GM12878 (cell line): ENCODE data around the gene CA10. TPM values are rescaled to one million over a fixed set of nuclear protein-coding genes. Genes with fewer than 3 reads are reported as not detected.

Source experiments
- ATAC-seq: fragments of 200-7000 bp; cut with Tn5 transposase; 3 replicates; pipeline ENCODE4 v1.9.1; 2020; ENCODE audit warnings: mild to moderate bottlenecking, moderate library complexity
- BruUV-seq: library from RNA; stranded (reverse); fragments of 400-500 nt; replicated peaks from 2 replicates; lab custom pipeline; 2021; lab: Mats Ljungman, UMichigan
- CTCF ChIA-PET: fragments of 300-600 bp; sonication (Branson Sonifier 250); formaldehyde crosslinking; extraction: SDS; loops from one replicate; lab custom pipeline; 2021; ENCODE audit warnings: inconsistent platforms; lab: Yijun Ruan, JAX
- POLR2A ChIA-PET: fragments of 350-600 bp; formaldehyde crosslinking; extraction: SDS; loops from one replicate; lab custom pipeline; 2021; ENCODE audit warnings: inconsistent platforms; lab: Charles Lee
- RAD21 ChIA-PET: fragments of 300-600 bp; sonication (Branson Sonifier 250); formaldehyde crosslinking; loops from one replicate; lab custom pipeline; 2023; ENCODE audit warnings: antibody characterized with exemption; ENCODE audit not compliant: unreplicated experiment; lab: Charles Lee
- SMC1A ChIA-PET: fragments of 300-600 bp; sonication (Branson Sonifier 250); formaldehyde crosslinking; loops from one replicate; lab custom pipeline; 2023; ENCODE audit not compliant: unreplicated experiment, uncharacterized antibody; lab: Charles Lee
- DNase-seq: peaks from one replicate; pipeline ENCODE4 v3.0.0-alpha.2; 2011; ENCODE audit warnings: low read depth, low spot score
- FAIRE-seq: peaks from 3 replicates; lab custom pipeline; 2011; peaks lifted over from hg19 to GRCh38; lab: Jason Lieb, UNC
- H2AFZ ChIP-seq: 2 replicates; pipeline ENCODE4 v1.6.0; 2011; ENCODE audit warnings: low read depth, low read length, control low read depth; ENCODE audit not compliant: control insufficient read depth
- H3K27ac ChIP-seq: 2 replicates; pipeline ENCODE4 v1.5.1; 2011; ENCODE audit warnings: control low read depth; ENCODE audit not compliant: control insufficient read depth, insufficient read depth
- H3K27me3 ChIP-seq, 2 experiments: replicated peaks in 1 of 2; 2 replicates each; pipeline versions ENCODE4 v1.6.0 to v1.6.1; 2011; ENCODE audit warnings: low read length in 1 of 2; ENCODE audit not compliant: control insufficient read depth in 2 of 2, insufficient read depth in 2 of 2
- H3K36me3 ChIP-seq, 2 experiments: 2 replicates each; pipeline ENCODE4 v1.5.1; 2011; ENCODE audit warnings: low read length in 1 of 2; ENCODE audit not compliant: control insufficient read depth in 2 of 2, insufficient read depth in 2 of 2
- H3K4me1 ChIP-seq: 2 replicates; pipeline ENCODE4 v1.6.1; 2011; ENCODE audit warnings: mild to moderate bottlenecking, low read length, moderate library complexity, mixed read lengths; ENCODE audit not compliant: control insufficient read depth, insufficient read depth
- H3K4me2 ChIP-seq: 2 replicates; pipeline ENCODE4 v1.6.0; 2011; ENCODE audit warnings: control low read depth; ENCODE audit not compliant: control insufficient read depth, insufficient read depth
- H3K4me3 ChIP-seq: fragments of 200-600 bp; sonication (generic); 2 replicates; pipeline ENCODE4 v1.5.1; 2016
- H3K79me2 ChIP-seq: 2 replicates; pipeline ENCODE4 v1.6.0; 2011; ENCODE audit warnings: low read length; ENCODE audit not compliant: control insufficient read depth, insufficient read depth
- H3K9ac ChIP-seq: 2 replicates; pipeline ENCODE4 v1.8.0; 2011; ENCODE audit warnings: low read length, control low read depth, mixed read lengths; ENCODE audit not compliant: control insufficient read depth, insufficient read depth
- H3K9me3 ChIP-seq: replicated peaks from 3 replicates; pipeline ENCODE4 v1.5.1; 2011; ENCODE audit warnings: mild to moderate bottlenecking, low read length; ENCODE audit not compliant: control insufficient read depth, insufficient read depth
- H4K20me1 ChIP-seq: 2 replicates; pipeline ENCODE4 v1.6.0; 2011; ENCODE audit not compliant: control insufficient read depth, insufficient read depth
- JUND ChIP-seq: IDR thresholded peaks from 2 replicates; pipeline ENCODE4 v1.6.1; 2012; ENCODE audit warnings: low read depth, mild to moderate bottlenecking, low read length, improper control_type of control experiment, moderate library complexity
- MTA3 ChIP-seq: IDR thresholded peaks from 2 replicates; pipeline ENCODE4 v1.6.1; 2012; ENCODE audit warnings: low read length, inconsistent platforms, borderline replicate concordance
- STAT1 ChIP-seq: fragments of 450-650 bp; conservative IDR thresholded peaks from 2 replicates; pipeline ENCODE4 v1.6.1; 2014; ENCODE audit warnings: antibody characterized with exemption, mild to moderate bottlenecking
- TBL1XR1 ChIP-seq: IDR thresholded peaks from 2 replicates; pipeline ENCODE4 v1.6.1; 2012; ENCODE audit warnings: low read depth, low read length, improper control_type of control experiment
- WGBS: methylation state at CpG from one replicate; pipeline ENCODE4 v1.1.6; 2016; ENCODE audit warnings: low lambda C conversion rate; ENCODE audit not compliant: insufficient replicate concordance, insufficient coverage; ENCODE audit errors: missing lambda C conversion rate; 5-methylcytosine and 5-hydroxymethylcytosine counted together
- in situ Hi-C: fragments of 300-500 bp; cut with MboI; formaldehyde crosslinking; loops from 9 replicates; pipeline ENCODE4 v1.14.3; 2018; ENCODE audit warnings: mixed read lengths
- intact Hi-C: fragments of 100-400 bp; cut with micrococcal nuclease; formaldehyde crosslinking; loops from one replicate; pipeline ENCODE4 v1.14.2; 2022; ENCODE audit not compliant: unreplicated experiment
- polyA plus RNA-seq, 11 experiments: library from polyadenylated mRNA; depleted of rRNA in 4 of 11; unstranded in 6 of 11; stranded (reverse) in 5 of 11; fragments of >200 nt; fragmentation: Nextera tagmentation in 4 of 11; fragmentation: Illumina TruSeq in 1 of 11; extraction: Ambion mirVana in 4 of 11; extraction: Trizol in 1 of 11; gene quantifications; 1 replicate in 1 of 11; 2 replicates in 10 of 11; pipeline versions ENCODE4 v1.2.1 to v1.2.3, GENCODE V29; 2011 to 2016; ENCODE audit warnings: inconsistent platforms in 2 of 11, missing spikeins in 2 of 11, low read depth in 1 of 11
- total RNA-seq, 4 experiments: library from RNA; depleted of rRNA in 3 of 4; stranded (reverse); fragments of >200 nt in 3 of 4; fragmentation: Illumina TruSeq in 1 of 4; extraction: Trizol in 1 of 4; gene quantifications; 2 replicates each; pipeline versions ENCODE4 v1.2.1 to v1.2.3, GENCODE V29; 2013 to 2021
- TF ChIP-seq, protein P1 (sequence below): fragments of 450-650 bp; IDR thresholded peaks from 2 replicates; pipeline ENCODE4 v1.6.1; 2018; ENCODE audit warnings: mild to moderate bottlenecking, low read depth, moderate library complexity; ENCODE audit not compliant: partially characterized antibody
- TF ChIP-seq, protein P2 (sequence below): fragments of 450-650 bp; IDR thresholded peaks from 2 replicates; pipeline ENCODE4 v1.6.1; 2016; ENCODE audit warnings: mild to moderate bottlenecking

Gene CA10
- total and polyA plus RNA-seq, 10 of the 15 experiments (the other 5 are each of a cell fraction or from before 2014, with no cell fraction given), result not detected

DNA sequence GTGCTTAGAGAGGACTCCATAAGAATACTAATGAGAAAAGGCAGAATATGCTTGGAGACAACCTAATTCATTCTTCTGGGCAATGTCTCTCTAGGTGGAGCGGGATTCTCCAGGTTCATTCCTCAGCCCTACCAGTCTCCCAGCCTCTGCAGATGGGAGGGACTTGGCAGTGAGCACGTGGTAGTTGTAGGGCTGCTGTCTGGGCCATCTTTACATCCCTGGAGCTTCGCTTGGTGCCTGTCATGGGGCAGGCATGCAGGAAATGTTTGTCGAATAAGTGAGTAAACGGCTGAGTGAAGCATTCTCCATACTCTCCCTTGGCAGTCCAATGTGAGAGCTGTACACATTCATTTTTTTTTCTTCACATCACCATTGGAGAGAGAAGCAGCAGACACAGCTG, 510.7 kb downstream of the CA10 start:
- RAD21 ChIA-PET, result no interaction called here
- Histone ChIP-seq H3K4me3 (no peak overlapping the region), H3K4me2 (no peak overlapping the region)
- FAIRE-seq, result no peak
- TF ChIP-seq TBL1XR1 (no peak), MTA3 (no peak), STAT1 (no peak), JUND (no peak)
- TF ChIP-seq, protein P1, sequence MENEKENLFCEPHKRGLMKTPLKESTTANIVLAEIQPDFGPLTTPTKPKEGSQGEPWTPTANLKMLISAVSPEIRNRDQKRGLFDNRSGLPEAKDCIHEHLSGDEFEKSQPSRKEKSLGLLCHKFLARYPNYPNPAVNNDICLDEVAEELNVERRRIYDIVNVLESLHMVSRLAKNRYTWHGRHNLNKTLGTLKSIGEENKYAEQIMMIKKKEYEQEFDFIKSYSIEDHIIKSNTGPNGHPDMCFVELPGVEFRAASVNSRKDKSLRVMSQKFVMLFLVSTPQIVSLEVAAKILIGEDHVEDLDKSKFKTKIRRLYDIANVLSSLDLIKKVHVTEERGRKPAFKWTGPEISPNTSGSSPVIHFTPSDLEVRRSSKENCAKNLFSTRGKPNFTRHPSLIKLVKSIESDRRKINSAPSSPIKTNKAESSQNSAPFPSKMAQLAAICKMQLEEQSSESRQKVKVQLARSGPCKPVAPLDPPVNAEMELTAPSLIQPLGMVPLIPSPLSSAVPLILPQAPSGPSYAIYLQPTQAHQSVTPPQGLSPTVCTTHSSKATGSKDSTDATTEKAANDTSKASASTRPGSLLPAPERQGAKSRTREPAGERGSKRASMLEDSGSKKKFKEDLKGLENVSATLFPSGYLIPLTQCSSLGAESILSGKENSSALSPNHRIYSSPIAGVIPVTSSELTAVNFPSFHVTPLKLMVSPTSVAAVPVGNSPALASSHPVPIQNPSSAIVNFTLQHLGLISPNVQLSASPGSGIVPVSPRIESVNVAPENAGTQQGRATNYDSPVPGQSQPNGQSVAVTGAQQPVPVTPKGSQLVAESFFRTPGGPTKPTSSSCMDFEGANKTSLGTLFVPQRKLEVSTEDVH, result no peak
- TF ChIP-seq, protein P2, sequence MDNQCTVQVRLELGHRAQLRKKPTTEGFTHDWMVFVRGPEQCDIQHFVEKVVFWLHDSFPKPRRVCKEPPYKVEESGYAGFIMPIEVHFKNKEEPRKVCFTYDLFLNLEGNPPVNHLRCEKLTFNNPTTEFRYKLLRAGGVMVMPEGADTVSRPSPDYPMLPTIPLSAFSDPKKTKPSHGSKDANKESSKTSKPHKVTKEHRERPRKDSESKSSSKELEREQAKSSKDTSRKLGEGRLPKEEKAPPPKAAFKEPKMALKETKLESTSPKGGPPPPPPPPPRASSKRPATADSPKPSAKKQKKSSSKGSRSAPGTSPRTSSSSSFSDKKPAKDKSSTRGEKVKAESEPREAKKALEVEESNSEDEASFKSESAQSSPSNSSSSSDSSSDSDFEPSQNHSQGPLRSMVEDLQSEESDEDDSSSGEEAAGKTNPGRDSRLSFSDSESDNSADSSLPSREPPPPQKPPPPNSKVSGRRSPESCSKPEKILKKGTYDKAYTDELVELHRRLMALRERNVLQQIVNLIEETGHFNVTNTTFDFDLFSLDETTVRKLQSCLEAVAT, result no peak
- TF ChIP-seq, all 136 proteins: peak for 0
- POLR2A ChIA-PET, result no interaction called here
- SMC1A ChIA-PET, result no interaction called here
- DNase-seq (no peak), ATAC-seq (no peak)
- WGBS, result 26% methylated on average over 5 of the region's 5 CpGs
- no TSS peak for BruUV-seq
- H3K9me3 ChIP-seq, result no peaks in the 10 kb centered on the region
- no peaks in the 10 kb centered on the region for H3K79me2 ChIP-seq
- no peaks in the 10 kb centered on the region for H3K4me1 ChIP-seq
- H3K36me3 ChIP-seq, result no peaks in the 10 kb centered on the region
- no peak overlapping the region for H2AFZ ChIP-seq
- intact Hi-C loops, result no loop called here
- in situ Hi-C loops, result no loop called here
- no peaks in the 10 kb centered on the region for H4K20me1 ChIP-seq
- no peaks in the 10 kb centered on the region for H3K27me3 ChIP-seq
- CTCF ChIA-PET, result no interaction called here
- H3K27ac ChIP-seq, result no peak overlapping the region
- no peak overlapping the region for H3K9ac ChIP-seq
